Activated naive CD8-positive, alpha-beta T cell treated with anti-CD3 and anti-CD28 coated beads, Interleukin-2, amount 50 U/mL, for 16 hours (primary cell): ENCODE measurements around the gene PHTF1.

Source experiments
- DNase-seq: peaks from one replicate; pipeline ENCODE4 v3.0.0-alpha.2; 2020; ENCODE audit warnings: low read depth, low spot score

PHTF1 gene

DNA sequence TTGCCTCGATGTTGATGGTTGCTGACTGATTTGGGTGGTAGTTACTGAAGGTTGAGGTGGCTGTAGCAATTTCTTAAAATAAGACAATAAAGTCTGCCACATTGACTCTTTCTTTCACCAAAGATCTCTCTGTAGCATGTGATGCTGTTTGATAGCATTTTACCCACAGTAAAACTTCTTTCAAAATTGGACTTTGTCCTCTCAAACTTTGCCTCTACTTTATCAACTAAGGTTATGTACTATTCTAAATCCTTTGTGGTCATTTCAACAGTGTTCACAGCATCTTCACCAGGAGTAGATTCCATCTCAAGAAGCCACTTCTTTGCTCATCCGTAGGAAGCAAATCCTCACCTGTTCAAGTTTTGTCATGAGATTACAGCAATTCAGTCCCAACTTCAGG is 93.2 kb downstream of the PHTF1 start:
- DNase-seq = no peak

DNA sequence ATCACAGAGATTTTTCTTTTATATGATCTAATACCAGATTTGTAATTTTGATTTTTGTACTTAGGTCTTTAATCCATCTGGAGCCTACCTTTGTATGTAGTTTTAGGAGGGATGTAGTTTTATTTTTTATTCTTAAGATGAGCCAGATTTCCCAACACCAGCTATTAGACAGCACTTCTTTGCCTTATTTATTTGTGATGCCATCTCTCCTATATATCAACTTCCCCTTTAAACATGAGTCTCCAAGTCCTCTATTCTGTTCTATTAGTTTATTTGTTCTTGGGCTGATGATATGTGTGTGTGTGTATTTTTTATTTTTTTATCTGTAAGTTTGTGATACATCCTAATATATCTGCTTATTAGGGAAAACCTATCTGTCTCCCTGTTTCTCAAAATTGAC is 94.2 kb downstream of the PHTF1 start:
- no peak for DNase-seq

DNA sequence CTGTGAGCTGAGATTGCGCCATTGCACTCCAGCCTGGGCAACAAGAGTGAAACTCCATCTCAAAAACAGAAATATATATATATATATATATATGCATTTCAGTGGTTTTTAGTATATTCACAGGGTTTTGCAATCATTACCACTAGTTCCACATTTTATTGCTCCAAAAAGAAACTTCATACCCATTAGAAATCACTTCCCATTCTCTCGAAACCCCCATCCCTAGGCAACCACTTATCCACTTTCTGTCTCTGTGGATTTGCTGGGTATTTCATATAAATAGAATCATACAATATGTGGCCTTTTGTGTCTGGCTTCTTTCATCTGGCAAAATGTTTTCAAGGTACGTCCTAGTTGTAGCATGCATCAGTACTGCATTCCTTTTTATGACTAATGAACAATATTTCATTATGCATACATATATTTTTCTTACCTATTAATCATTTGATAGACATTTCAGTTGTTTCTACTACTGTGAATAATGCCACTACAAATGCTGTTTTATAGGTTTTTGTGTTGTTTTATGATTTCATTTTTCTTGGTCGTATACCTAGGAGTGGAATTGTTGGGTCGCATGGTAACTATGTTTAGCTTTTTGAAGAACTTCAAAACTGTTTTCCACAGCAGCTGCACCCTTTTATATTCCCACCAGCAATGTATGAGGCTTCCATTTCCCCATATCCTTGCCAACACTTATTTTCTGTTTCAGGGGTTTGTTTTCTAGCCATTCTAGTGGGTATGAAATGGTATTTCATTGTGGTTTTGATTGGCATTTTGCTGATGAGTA is 95.9 kb downstream of the PHTF1 start:
- no peak for DNase-seq

- DNase-seq = no peak
Observed at GRCh38 chr1:113662101-113662500, 97.2 kb downstream of the PHTF1 start.

DNA sequence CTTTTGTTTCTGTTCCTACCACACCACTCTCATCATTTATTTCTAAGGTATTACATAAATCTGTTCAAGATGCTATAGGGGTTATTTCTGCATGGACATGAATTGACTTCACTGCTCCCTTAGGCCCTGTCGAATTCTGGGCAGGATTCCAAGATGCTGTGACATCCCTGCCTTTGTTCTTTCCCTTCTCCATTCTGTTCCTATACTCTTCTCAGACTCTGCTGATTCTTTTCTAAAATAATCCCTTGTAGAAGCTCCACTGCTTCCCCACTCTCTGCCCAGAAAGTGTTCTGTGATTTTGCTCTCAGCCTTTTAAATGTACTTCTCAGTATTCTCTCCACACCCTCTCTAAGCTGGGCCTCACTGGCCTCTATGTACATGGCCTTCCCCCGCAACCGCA is 99.2 kb downstream of the PHTF1 start:
- DNase-seq = no peak

DNA sequence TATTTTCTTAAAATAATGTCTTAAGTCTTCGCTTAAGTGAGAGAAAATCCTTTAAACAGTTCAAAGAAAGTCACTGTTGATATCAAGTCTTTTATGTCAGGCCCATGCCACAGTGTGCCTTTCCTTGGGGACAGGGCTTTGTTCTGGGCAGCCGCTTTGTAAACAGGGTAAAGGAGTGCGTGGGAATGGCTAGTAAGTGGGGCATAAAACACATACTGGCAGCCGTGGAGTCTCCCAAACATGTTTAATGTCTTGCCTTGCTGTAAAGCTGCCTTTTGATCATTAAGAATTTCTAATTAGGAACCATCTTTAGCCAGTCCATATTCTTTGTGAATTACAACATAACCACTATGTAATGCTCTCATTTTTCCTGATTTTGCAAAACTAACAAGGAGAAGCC is 99.7 kb downstream of the PHTF1 start:
- DNase-seq = no peak

DNA sequence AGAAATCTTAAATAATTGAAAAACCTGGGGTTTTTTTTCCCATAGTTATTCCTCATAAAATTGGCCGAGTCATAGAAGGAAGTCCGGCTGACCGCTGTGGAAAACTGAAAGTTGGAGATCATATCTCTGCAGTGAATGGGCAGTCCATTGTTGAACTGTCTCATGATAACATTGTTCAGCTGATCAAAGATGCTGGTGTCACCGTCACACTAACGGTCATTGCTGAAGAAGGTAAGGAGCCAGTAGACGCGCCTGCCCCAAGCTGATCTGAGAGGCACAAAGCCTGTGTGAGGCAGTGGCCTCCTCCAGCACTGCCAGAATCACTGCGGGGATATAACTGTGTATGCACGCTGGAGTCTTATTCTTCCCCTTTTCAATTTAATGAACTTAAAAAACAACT is 100.3 kb downstream of the PHTF1 start:
- DNase-seq = no peak

GRCh38 chr1:113657556-113658063 is 101.7 kb downstream of the PHTF1 start:
- DNase-seq = no peak

GRCh38 chr1:113657126-113657525 is 102.2 kb downstream of the PHTF1 start:
- DNase-seq = no peak

GRCh38 chr1:113654883-113655282 is 104.4 kb downstream of the PHTF1 start:
- DNase-seq = no peak

- DNase-seq = no peak
Observed at GRCh38 chr1:113653741-113654140, 105.5 kb downstream of the PHTF1 start.

DNA sequence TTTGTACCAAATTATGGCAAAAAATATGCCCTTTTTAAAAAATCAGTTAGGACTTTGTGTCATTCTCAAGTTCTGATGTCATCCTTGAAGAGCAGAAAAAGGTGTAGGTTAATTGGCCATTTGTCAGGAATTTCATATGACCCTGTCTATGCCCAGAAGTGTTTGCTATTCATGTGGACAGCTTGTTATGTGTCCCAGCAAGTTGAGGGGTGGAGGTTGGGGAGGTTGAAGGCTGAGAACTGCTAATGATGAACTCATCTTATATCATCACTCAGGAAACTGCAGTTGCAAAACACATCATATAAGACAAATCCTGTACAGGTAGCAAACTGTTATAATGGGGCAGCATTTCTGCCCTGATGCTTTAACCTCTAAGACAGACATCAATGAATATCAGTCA is 106.5 kb downstream of the PHTF1 start:
- no peak for DNase-seq

GRCh38 chr1:113648478-113648877 is 110.8 kb downstream of the PHTF1 start:
- no peak for DNase-seq

- DNase-seq = no peak
Observed at GRCh38 chr1:113647164-113647563, 112.1 kb downstream of the PHTF1 start.
